Suprapubic skin (tissue), 4 donors: Measurements from ENCODE around the gene NLRP3. TPM values are rescaled to one million over a fixed set of nuclear protein-coding genes. Genes with fewer than 3 reads are reported as not detected.

Experiments used
- DNase-seq, 2 donors: peaks; one replicate each; pipeline ENCODE4 v3.0.0-alpha.2; 2019; ENCODE audit warnings: low spot score in 2 of 2
- H3K27ac ChIP-seq: fragments of 200-600 bp; sonication (generic); one replicate; pipeline ENCODE4 v1.5.1; 2019
- H3K27me3 ChIP-seq: fragments of 200-600 bp; sonication (generic); one replicate; pipeline ENCODE4 v1.5.1; 2019
- H3K36me3 ChIP-seq: fragments of 200-600 bp; sonication (generic); one replicate; pipeline ENCODE4 v1.5.1; 2019
- H3K4me1 ChIP-seq: fragments of 200-600 bp; sonication (generic); one replicate; pipeline ENCODE4 v1.5.1; 2019
- H3K4me3 ChIP-seq: fragments of 200-600 bp; sonication (generic); one replicate; pipeline ENCODE4 v1.5.1; 2019; ENCODE audit warnings: mild to moderate bottlenecking
- H3K9me3 ChIP-seq: fragments of 200-600 bp; sonication (generic); one replicate; pipeline ENCODE4 v1.5.1; 2019
- EP300 ChIP-seq: sonication (generic); formaldehyde crosslinking; IDR thresholded peaks from one replicate; pipeline ENCODE4 v1.6.1; 2017; ENCODE audit warnings: antibody characterized with exemption
- POLR2A ChIP-seq, 2 donors: fragments of 450-650 bp; IDR thresholded peaks; one replicate each; pipeline ENCODE4 v1.6.1; 2017; ENCODE audit warnings: antibody characterized with exemption in 2 of 2, mild to moderate bottlenecking in 2 of 2, moderate library complexity in 2 of 2
- POLR2AphosphoS5 ChIP-seq, 3 donors: sonication (generic); formaldehyde crosslinking; IDR thresholded peaks; one replicate each; pipeline ENCODE4 v1.6.1; 2017; ENCODE audit warnings: antibody characterized with exemption in 3 of 3
- WGBS: methylation state at CpG from one replicate; pipeline ENCODE4 v1.1.5; 2018; 5-methylcytosine and 5-hydroxymethylcytosine counted together
- total RNA-seq, 4 donors: library from RNA; depleted of rRNA; stranded (reverse); fragments of >200 nt; gene quantifications; one replicate each; pipeline ENCODE4 v1.1.0, GENCODE V29; 2016
- TF ChIP-seq, protein P1 (sequence below), 2 donors: fragments of 200-600 bp in 1 of 2; fragments of 450-650 bp in 1 of 2; sonication (generic) in 1 of 2; IDR thresholded peaks; one replicate each; pipeline ENCODE4 v1.5.1; 2016 to 2019; ENCODE audit warnings: antibody characterized with exemption in 2 of 2, mild to moderate bottlenecking in 1 of 2, moderate library complexity in 1 of 2

NLRP3 gene
- total RNA-seq, 4 donors from 2014 or later = 0.87 to 1.6 (median 1.3) TPM

DNA sequence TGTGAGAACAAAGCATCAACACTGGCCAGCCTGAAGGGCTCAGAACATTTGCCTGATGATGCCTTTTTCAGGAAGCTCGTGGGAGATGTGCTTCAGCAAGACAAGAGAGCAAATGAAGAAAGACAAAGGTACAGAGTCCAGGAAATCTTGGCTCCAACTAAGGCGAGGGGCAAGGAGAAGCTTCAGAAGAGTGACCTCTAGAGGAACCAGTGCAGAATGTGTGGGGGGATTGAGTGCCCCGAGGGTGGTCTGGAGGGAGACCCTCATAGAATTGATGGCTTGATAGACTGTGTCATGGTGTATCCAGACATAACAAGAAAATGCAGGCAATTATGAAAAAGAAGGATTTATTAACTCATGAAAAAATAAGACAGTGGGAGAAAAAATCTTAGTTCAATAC lies 15.3 kb upstream of the NLRP3 start:
- no peak overlapping the region for H3K4me3 ChIP-seq
- no peaks in the 10 kb centered on the region for H3K4me1 ChIP-seq
- no peaks in the 10 kb centered on the region for H3K9me3 ChIP-seq
- no peak for TF ChIP-seq POLR2A (IDR thresholded peaks at IDR 0.05)
- no peak for TF ChIP-seq EP300
- no peak for TF ChIP-seq POLR2AphosphoS5 (IDR thresholded peaks at IDR 0.05)
- TF ChIP-seq, protein P1, sequence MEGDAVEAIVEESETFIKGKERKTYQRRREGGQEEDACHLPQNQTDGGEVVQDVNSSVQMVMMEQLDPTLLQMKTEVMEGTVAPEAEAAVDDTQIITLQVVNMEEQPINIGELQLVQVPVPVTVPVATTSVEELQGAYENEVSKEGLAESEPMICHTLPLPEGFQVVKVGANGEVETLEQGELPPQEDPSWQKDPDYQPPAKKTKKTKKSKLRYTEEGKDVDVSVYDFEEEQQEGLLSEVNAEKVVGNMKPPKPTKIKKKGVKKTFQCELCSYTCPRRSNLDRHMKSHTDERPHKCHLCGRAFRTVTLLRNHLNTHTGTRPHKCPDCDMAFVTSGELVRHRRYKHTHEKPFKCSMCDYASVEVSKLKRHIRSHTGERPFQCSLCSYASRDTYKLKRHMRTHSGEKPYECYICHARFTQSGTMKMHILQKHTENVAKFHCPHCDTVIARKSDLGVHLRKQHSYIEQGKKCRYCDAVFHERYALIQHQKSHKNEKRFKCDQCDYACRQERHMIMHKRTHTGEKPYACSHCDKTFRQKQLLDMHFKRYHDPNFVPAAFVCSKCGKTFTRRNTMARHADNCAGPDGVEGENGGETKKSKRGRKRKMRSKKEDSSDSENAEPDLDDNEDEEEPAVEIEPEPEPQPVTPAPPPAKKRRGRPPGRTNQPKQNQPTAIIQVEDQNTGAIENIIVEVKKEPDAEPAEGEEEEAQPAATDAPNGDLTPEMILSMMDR (IDR thresholded peaks at IDR 0.05) = no peak
- no peaks in the 10 kb centered on the region for H3K27me3 ChIP-seq
- H3K36me3 ChIP-seq = no peaks in the 10 kb centered on the region
- no peak for DNase-seq
- H3K27ac ChIP-seq = no peak overlapping the region
- WGBS = 43% methylated on average over 3 of the region's 3 CpGs

- no peak for DNase-seq
- Histone ChIP-seq H3K4me3 (no peak overlapping the region), H3K9me3 (no peaks in the 10 kb centered on the region), H3K27ac (no peak overlapping the region), H3K4me1 (no peaks in the 10 kb centered on the region), H3K36me3 (no peaks in the 10 kb centered on the region), H3K27me3 (no peaks in the 10 kb centered on the region)
- TF ChIP-seq POLR2AphosphoS5 (IDR thresholded peaks at IDR 0.05) (no peak), EP300 (no peak)
- 78% methylated on average over 10 of the region's 10 CpGs for WGBS
These were observed 14.5 kb upstream of the NLRP3 start for GRCh38 chr1:247401310-247402119.

DNA sequence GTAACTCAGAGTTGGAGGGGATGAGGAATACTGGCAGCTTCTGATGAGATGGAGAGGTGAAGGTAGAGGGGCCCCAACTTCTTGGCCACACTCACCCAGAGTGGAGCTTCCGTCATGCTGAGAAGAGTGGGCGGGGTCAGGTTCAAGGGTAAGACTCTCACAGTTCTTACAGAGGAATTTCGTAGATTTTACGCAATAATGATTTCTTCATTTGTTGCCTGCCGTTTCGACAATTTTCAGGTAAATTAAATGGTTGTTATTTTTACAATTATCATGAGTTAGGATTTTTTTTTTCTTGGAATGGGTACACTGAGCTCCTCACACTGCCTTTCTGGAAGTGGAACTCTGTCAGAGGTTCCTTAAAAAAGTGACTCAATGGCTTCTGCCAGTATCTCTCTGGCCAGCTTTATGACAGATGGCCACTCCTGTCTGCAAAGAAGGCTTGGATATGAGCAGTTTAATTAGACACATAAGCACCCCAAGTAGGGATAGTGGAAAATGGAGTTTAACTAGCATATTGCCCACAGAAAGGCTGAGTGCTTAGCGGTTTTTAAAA lies 13.8 kb upstream of the NLRP3 start:
- Histone ChIP-seq H3K9me3 (no peaks in the 10 kb centered on the region), H3K27me3 (no peaks in the 10 kb centered on the region), H3K27ac (no peak overlapping the region), H3K4me3 (no peak overlapping the region), H3K4me1 (no peaks in the 10 kb centered on the region), H3K36me3 (no peaks in the 10 kb centered on the region)
- 78% methylated on average over 7 of the region's 7 CpGs for WGBS
- TF ChIP-seq POLR2AphosphoS5 (IDR thresholded peaks at IDR 0.05) = no peak
- TF ChIP-seq EP300 = no peak
- TF ChIP-seq, protein P1 (IDR thresholded peaks at IDR 0.05) = no peak
- no peak for TF ChIP-seq POLR2A (IDR thresholded peaks at IDR 0.05)
- no peak for DNase-seq

DNA sequence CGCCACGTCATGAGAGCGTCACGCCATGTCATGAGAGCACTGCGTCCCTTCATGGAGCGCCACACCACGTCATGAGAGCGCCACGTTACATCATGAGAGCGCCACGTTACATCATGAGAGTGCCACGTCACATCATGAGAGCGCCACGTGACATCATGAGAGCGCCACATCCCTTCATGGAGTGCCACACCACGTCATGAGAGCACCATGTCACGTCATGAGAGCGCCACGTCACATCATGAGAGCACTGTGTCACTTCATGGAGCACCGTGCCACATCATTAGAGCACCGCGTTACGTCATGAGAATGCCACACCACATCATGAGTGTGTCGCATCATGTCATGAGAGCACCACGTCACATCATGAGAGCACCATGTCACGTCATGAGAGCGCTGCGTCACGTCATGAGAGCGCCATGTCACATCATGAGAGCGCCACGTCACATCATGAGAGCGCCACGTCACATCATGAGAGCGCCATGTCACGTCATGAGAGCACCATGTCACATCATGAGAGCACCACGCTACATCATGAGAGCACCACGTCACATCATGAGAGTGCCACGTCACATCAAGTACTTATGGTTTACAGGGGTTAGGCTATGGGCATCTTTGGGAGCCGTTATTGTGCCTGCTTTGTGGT lies 9.8 kb upstream of the NLRP3 start:
- Histone ChIP-seq H3K36me3 (no peaks in the 10 kb centered on the region), H3K27me3 (no peaks in the 10 kb centered on the region), H3K9me3 (no peaks in the 10 kb centered on the region), H3K27ac (no peak overlapping the region), H3K4me3 (no peak overlapping the region), H3K4me1 (no peaks in the 10 kb centered on the region)
- 88% methylated on average over 39 of the region's 40 CpGs for WGBS
- no peak for DNase-seq
- TF ChIP-seq EP300 = no peak
- TF ChIP-seq POLR2AphosphoS5 (IDR thresholded peaks at IDR 0.05) = no peak

- no peak for DNase-seq
- Histone ChIP-seq H3K9me3 (no peaks in the 10 kb centered on the region), H3K27ac (no peak overlapping the region), H3K36me3 (no peaks in the 10 kb centered on the region), H3K4me1 (no peaks in the 10 kb centered on the region), H3K4me3 (no peak overlapping the region), H3K27me3 (no peaks in the 10 kb centered on the region)
- no peak for TF ChIP-seq EP300
- no peak for TF ChIP-seq POLR2AphosphoS5 (IDR thresholded peaks at IDR 0.05)
- TF ChIP-seq, protein P1 (IDR thresholded peaks at IDR 0.05) = no peak
- TF ChIP-seq POLR2A (IDR thresholded peaks at IDR 0.05) = no peak
- WGBS = 44% methylated on average over 10 of the region's 10 CpGs
These were observed 8.8 kb upstream of the NLRP3 start for GRCh38 chr1:247407180-247407616.

GRCh38 chr1:247408100-247408499 lies 7.9 kb upstream of the NLRP3 start:
- Histone ChIP-seq H3K4me3 (no peak overlapping the region), H3K4me1 (no peaks in the 10 kb centered on the region), H3K27ac (no peak overlapping the region), H3K9me3 (no peaks in the 10 kb centered on the region), H3K27me3 (no peaks in the 10 kb centered on the region), H3K36me3 (no peaks in the 10 kb centered on the region)
- TF ChIP-seq POLR2A (IDR thresholded peaks at IDR 0.05) = no peak
- TF ChIP-seq POLR2AphosphoS5 (IDR thresholded peaks at IDR 0.05) = no peak
- TF ChIP-seq EP300 = no peak
- TF ChIP-seq, protein P1 (IDR thresholded peaks at IDR 0.05) = no peak
- 73% methylated on average over 5 of the region's 5 CpGs for WGBS
- no peak for DNase-seq
